ENCODE measurements around the gene PGAP1.

GRCh38 chr2:196899976-196900375 lies 26.5 kb downstream of the PGAP1 start:
- TF ChIP-seq CTCF (conservative IDR thresholded peaks at IDR 0.05), result no peak
- TF ChIP-seq EZH2 (IDR thresholded peaks at IDR 0.05; ENCODE audit: low read depth), result no peak
